Cardiac septum (tissue), 1 donor: ENCODE data around the gene ERMAP. TPM values are rescaled to one million over a fixed set of nuclear protein-coding genes. Genes with fewer than 3 reads are reported as not detected.

Experiments used
- total RNA-seq: library from RNA; stranded (reverse); fragmentation: NEBNext Ultra II Directional; extraction: Animal tissue kit (Norgen Biotek cat#: 25700); gene quantifications from one replicate; pipeline ENCODE4 v1.2.1, GENCODE V29; 2021
- donor health status: DM: no; HTN: no; CAD: no.

The ERMAP gene
- total RNA-seq, 1 donor from 2014 or later = 8.5 TPM

Other genes with a start within 250 kb of the ERMAP start
- gene PPIH, start 158.7 kb upstream of the ERMAP start, total RNA-seq = 18.3 TPM
- 717 TPM for gene YBX1, start 134.7 kb upstream of the ERMAP start, total RNA-seq
- gene CLDN19, start 76.9 kb upstream of the ERMAP start, total RNA-seq = not detected
- gene P3H1, start 50.1 kb upstream of the ERMAP start, total RNA-seq = 12.2 TPM
- gene C1orf50, start 49.9 kb upstream of the ERMAP start, total RNA-seq = 11.0 TPM
- not detected for gene TMEM269, start 32.1 kb upstream of the ERMAP start, total RNA-seq
- 17.7 TPM for gene SVBP, start 275 bp downstream of the ERMAP start, total RNA-seq
- gene ZNF691, start 29.5 kb downstream of the ERMAP start, total RNA-seq = 6.5 TPM
- 31.9 TPM for gene SLC2A1, start 141.7 kb downstream of the ERMAP start, total RNA-seq